H1 (cell line): Measurements from ENCODE around the gene DTWD1. TPM values are rescaled to one million over a fixed set of nuclear protein-coding genes. Genes with fewer than 3 reads are reported as not detected.

Experiments
- CTCF ChIA-PET: fragments of 300-600 bp; sonication (Branson Sonifier 250); formaldehyde crosslinking; loops from one replicate; lab custom pipeline; 2021; ENCODE audit not compliant: partially characterized antibody; lab: Charles Lee
- POLR2A ChIA-PET: fragments of 300-600 bp; sonication (Branson Sonifier 250); formaldehyde crosslinking; loops from one replicate; lab custom pipeline; 2021; ENCODE audit warnings: inconsistent platforms; ENCODE audit not compliant: partially characterized antibody; lab: Charles Lee
- DNase-seq, 2 experiments: peaks; one replicate each; pipeline versions ENCODE4 v3.0.0 to v3.0.0-alpha.2; 2010 to 2022; ENCODE audit warnings: low spot score in 2 of 2, low read depth in 1 of 2, mixed read lengths in 1 of 2
- FAIRE-seq: peaks from 2 replicates; lab custom pipeline; 2011; peaks lifted over from hg19 to GRCh38; lab: Jason Lieb, UNC
- H2AFZ ChIP-seq: 2 replicates; pipeline ENCODE4 v1.8.1; 2012; ENCODE audit warnings: low read length, inconsistent platforms
- H2AK5ac ChIP-seq: 2 replicates; pipeline ENCODE4 v1.6.1; 2013; ENCODE audit warnings: low read depth, low read length
- H2BK120ac ChIP-seq: replicated peaks from 2 replicates; pipeline ENCODE3; 2013; ENCODE audit warnings: low read depth, low read length, inconsistent platforms
- H2BK12ac ChIP-seq: 2 replicates; pipeline ENCODE4 v1.6.1; 2013; ENCODE audit warnings: low read depth, low read length
- H2BK15ac ChIP-seq: 2 replicates; pipeline ENCODE4 v1.6.1; 2013; ENCODE audit warnings: low read length
- H2BK20ac ChIP-seq: 2 replicates; pipeline ENCODE4 v1.6.1; 2013; ENCODE audit warnings: low read length
- H2BK5ac ChIP-seq: 2 replicates; pipeline ENCODE4 v1.6.1; 2013; ENCODE audit warnings: low read depth, low read length
- H3K14ac ChIP-seq: 2 replicates; pipeline ENCODE4 v1.6.1; 2013; ENCODE audit warnings: inconsistent platforms; ENCODE audit not compliant: insufficient read length
- H3K18ac ChIP-seq: 2 replicates; pipeline ENCODE4 v1.6.1; 2013; ENCODE audit warnings: low read length; ENCODE audit errors: extremely low read depth
- H3K23ac ChIP-seq: 2 replicates; pipeline ENCODE4 v1.6.1; 2013; ENCODE audit warnings: inconsistent platforms; ENCODE audit not compliant: insufficient read length
- H3K23me2 ChIP-seq: 2 replicates; pipeline ENCODE4 v1.6.1; 2013; ENCODE audit warnings: low read depth, low read length
- H3K27ac ChIP-seq: 2 replicates; pipeline ENCODE4 v1.6.1; 2011; ENCODE audit warnings: low read depth, low read length, inconsistent platforms
- H3K27me3 ChIP-seq, 4 experiments: replicated peaks in 1 of 4; 1 replicate in 1 of 4; 2 replicates in 3 of 4; pipeline versions ENCODE4 v1.6.1 to v1.8.1; 2011 to 2013; ENCODE audit warnings: low read length in 3 of 4, mild to moderate bottlenecking in 3 of 4, inconsistent platforms in 2 of 4, mixed read lengths in 2 of 4, moderate library complexity in 1 of 4; ENCODE audit not compliant: control insufficient read depth in 3 of 4, insufficient read depth in 3 of 4; ENCODE audit errors: extremely low read depth in 1 of 4
- H3K36me3 ChIP-seq, 4 experiments: 2 replicates each; pipeline versions ENCODE4 v1.6.1 to v1.8.1; 2011 to 2013; ENCODE audit warnings: mild to moderate bottlenecking in 4 of 4, low read length in 3 of 4, moderate library complexity in 2 of 4, control low read depth in 1 of 4, inconsistent platforms in 1 of 4; ENCODE audit not compliant: insufficient read depth in 4 of 4, control insufficient read depth in 2 of 4
- H3K4ac ChIP-seq: replicated peaks from 2 replicates; pipeline ENCODE3; 2013; ENCODE audit warnings: low read length, low read depth, mixed read lengths, inconsistent platforms; ENCODE audit not compliant: insufficient read length
- H3K4me1 ChIP-seq, 4 experiments: replicated peaks in 1 of 4; 1 replicate in 1 of 4; 2 replicates in 3 of 4; pipeline versions ENCODE4 v1.6.1 to v1.8.1; 2011 to 2013; ENCODE audit warnings: low read length in 3 of 4, inconsistent platforms in 2 of 4, mixed read lengths in 1 of 4; ENCODE audit not compliant: insufficient read depth in 4 of 4, control insufficient read depth in 3 of 4
- H3K4me2 ChIP-seq, 2 experiments: 2 replicates each; pipeline versions ENCODE4 v1.6.1 to v1.8.1; 2011 to 2013; ENCODE audit warnings: low read depth in 2 of 2, low read length in 2 of 2, control low read depth in 1 of 2, inconsistent platforms in 1 of 2, mild to moderate bottlenecking in 1 of 2; ENCODE audit not compliant: insufficient read depth in 1 of 2
- H3K4me3 ChIP-seq, 4 experiments: fragments of 200-600, 300-600 bp in 1 of 4; sonication (generic), shearing (Covaris generic), sonication (Bioruptor Twin) in 1 of 4; 2 replicates each; pipeline versions ENCODE4 v1.5.1 to v1.8.1; 2011 to 2016; ENCODE audit warnings: low read length in 4 of 4, low read depth in 3 of 4, control low read depth in 2 of 4, inconsistent platforms in 2 of 4, mild to moderate bottlenecking in 2 of 4, mixed read lengths in 1 of 4, moderate library complexity in 1 of 4; ENCODE audit not compliant: insufficient read depth in 2 of 4; ENCODE audit errors: extremely low read depth in 1 of 4
- H3K56ac ChIP-seq: replicated peaks from 2 replicates; pipeline ENCODE3; 2013; ENCODE audit warnings: low read depth, mild to moderate bottlenecking, mixed read lengths, low read length, inconsistent platforms; ENCODE audit not compliant: insufficient read length
- H3K79me1 ChIP-seq: 2 replicates; pipeline ENCODE4 v1.6.1; 2013; ENCODE audit warnings: low read depth, low read length, control low read depth
- H3K79me2 ChIP-seq, 2 experiments: 2 replicates each; pipeline versions ENCODE4 v1.6.1 to v1.8.1; 2012 to 2013; ENCODE audit warnings: low read length in 2 of 2, mild to moderate bottlenecking in 2 of 2, inconsistent platforms in 1 of 2; ENCODE audit not compliant: insufficient read depth in 2 of 2, control insufficient read depth in 1 of 2
- H3K9ac ChIP-seq, 4 experiments: replicated peaks in 1 of 4; 1 replicate in 1 of 4; 2 replicates in 3 of 4; pipeline versions ENCODE4 v1.6.1 to v1.8.1; 2011 to 2013; ENCODE audit warnings: low read depth in 3 of 4, low read length in 3 of 4, control low read depth in 2 of 4, mild to moderate bottlenecking in 2 of 4, moderate library complexity in 2 of 4, inconsistent platforms in 1 of 4; ENCODE audit errors: extremely low read depth in 1 of 4
- H3K9me3 ChIP-seq, 2 experiments: 2 replicates each; pipeline versions ENCODE4 v1.6.1 to v1.8.1; 2012 to 2013; ENCODE audit warnings: mild to moderate bottlenecking in 2 of 2, moderate library complexity in 2 of 2, control low read depth in 1 of 2, inconsistent platforms in 1 of 2, low read depth in 1 of 2, low read length in 1 of 2, mixed read lengths in 1 of 2; ENCODE audit not compliant: insufficient read depth in 2 of 2
- H4K20me1 ChIP-seq, 2 experiments: replicated peaks in 1 of 2; 2 replicates each; pipeline versions ENCODE3 to v1.8.1; 2011 to 2013; ENCODE audit warnings: inconsistent platforms in 2 of 2, low read length in 2 of 2, mild to moderate bottlenecking in 1 of 2; ENCODE audit not compliant: insufficient read depth in 2 of 2, control insufficient read depth in 1 of 2
- H4K5ac ChIP-seq: 2 replicates; pipeline ENCODE4 v1.6.1; 2013; ENCODE audit warnings: low read length, low read depth, mixed read lengths, inconsistent platforms; ENCODE audit not compliant: insufficient read length
- H4K8ac ChIP-seq: 2 replicates; pipeline ENCODE4 v1.8.0; 2013; ENCODE audit warnings: mild to moderate bottlenecking, moderate library complexity, low read length, inconsistent platforms; ENCODE audit not compliant: insufficient read depth; ENCODE audit errors: extremely low read depth
- H4K91ac ChIP-seq: replicated peaks from 2 replicates; pipeline ENCODE3; 2013; ENCODE audit warnings: low read length, mixed read lengths, inconsistent platforms; ENCODE audit not compliant: insufficient read length
- ASH2L ChIP-seq: fragments of 200-600, 300-600 bp; sonication (generic); IDR thresholded peaks from one replicate; pipeline ENCODE4 v1.7.1; 2017; ENCODE audit warnings: low read length
- CBX5 ChIP-seq: fragments of 300-800, 300-1000 bp; sonication (generic); IDR thresholded peaks from 2 replicates; pipeline ENCODE4 v1.7.1; 2016; ENCODE audit warnings: antibody characterized with exemption, low read length, low read depth
- EZH2 ChIP-seq: fragments of 200-600 bp; sonication (generic); IDR thresholded peaks from 2 replicates; pipeline ENCODE4 v1.7.1; 2012; ENCODE audit warnings: low read depth, mild to moderate bottlenecking, moderate library complexity, low read length, inconsistent platforms; ENCODE audit not compliant: severe bottlenecking
- FOSL1 ChIP-seq: IDR thresholded peaks from 2 replicates; pipeline ENCODE4 v1.6.1; 2011; ENCODE audit warnings: mild to moderate bottlenecking, low read depth, low read length, moderate library complexity; ENCODE audit not compliant: insufficient read depth
- GABPA ChIP-seq: IDR thresholded peaks from 2 replicates; pipeline ENCODE4 v1.6.1; 2011; ENCODE audit warnings: mild to moderate bottlenecking, low read length, moderate library complexity, borderline replicate concordance; ENCODE audit not compliant: insufficient read depth
- KDM4A ChIP-seq: IDR thresholded peaks from one replicate; pipeline ENCODE4 v1.7.1; 2012; ENCODE audit warnings: low read depth, mild to moderate bottlenecking, moderate library complexity, low read length, inconsistent platforms; ENCODE audit not compliant: severe bottlenecking
- POLR2AphosphoS5 ChIP-seq: IDR thresholded peaks from 2 replicates; pipeline ENCODE4 v1.6.1; 2011; ENCODE audit warnings: low read depth, low read length
- POU5F1 ChIP-seq: IDR thresholded peaks from 2 replicates; pipeline ENCODE4 v1.6.1; 2011; ENCODE audit warnings: low read depth, mild to moderate bottlenecking, low read length, moderate library complexity
- RXRA ChIP-seq: IDR thresholded peaks from 2 replicates; pipeline ENCODE4 v1.6.1; 2011; ENCODE audit warnings: low read depth, mild to moderate bottlenecking, low read length, moderate library complexity; ENCODE audit not compliant: insufficient read depth
- TBP ChIP-seq: IDR thresholded peaks from 2 replicates; pipeline ENCODE4 v1.6.1; 2011; ENCODE audit warnings: low read depth, low read length, improper control_type of control experiment
- WGBS, 2 experiments: shearing (Covaris generic) in 1 of 2; methylation state at CpG; one replicate each; pipeline versions ENCODE4 v1.1.6 to v1.1.7; 2013 to 2015; ENCODE audit warnings: low lambda C conversion rate in 2 of 2, mixed read lengths in 2 of 2, inconsistent platforms in 1 of 2, low coverage in 1 of 2, missing lambda C conversion rate in 1 of 2; ENCODE audit not compliant: insufficient replicate concordance in 2 of 2, insufficient coverage in 1 of 2, insufficient read length in 1 of 2; ENCODE audit errors: extremely low coverage in 1 of 2, missing lambda C conversion rate in 1 of 2; 5-methylcytosine and 5-hydroxymethylcytosine counted together
- polyA plus RNA-seq, 7 experiments: library from polyadenylated mRNA; depleted of rRNA in 3 of 7; stranded (reverse) in 5 of 7; unstranded in 2 of 7; fragments of >200 nt in 5 of 7; fragments of 200-250 nt in 2 of 7; gene quantifications; 1 replicate in 5 of 7; 2 replicates in 1 of 7; 4 replicates in 1 of 7; pipeline versions ENCODE4 v1.2.1 to v1.2.3, GENCODE V29; 2011 to 2013; ENCODE audit warnings: missing spikeins in 2 of 7, mixed read lengths in 2 of 7
- total RNA-seq: library from RNA; stranded (reverse); fragmentation: NEBNext Ultra II Directional; extraction: Animal tissue kit (Norgen Biotek cat#: 25700); gene quantifications from 2 replicates; pipeline ENCODE4 v1.2.1, GENCODE V29; 2021

The DTWD1 gene
- total and polyA plus RNA-seq, 2 of the 8 experiments (the other 6 are each of a cell fraction or from before 2014, with no cell fraction given), result 10.4 to 32.4 TPM

- no peak for FAIRE-seq
- no peak overlapping the region for H2BK12ac ChIP-seq
Measured at GRCh38 chr15:49605588-49605987, 15.3 kb upstream of the DTWD1 start.

More at GRCh38 chr15:49605588-49605987, 15.3 kb upstream of the DTWD1 start:
- no peaks in the 10 kb centered on the region for H3K79me2 ChIP-seq
- H2BK20ac ChIP-seq, result no peak overlapping the region
- no peak overlapping the region for H4K91ac ChIP-seq
- no peak overlapping the region for H3K4me3 ChIP-seq
- no peak overlapping the region for H2BK5ac ChIP-seq
- H3K9me3 ChIP-seq, result no peaks in the 10 kb centered on the region
- H3K23me2 ChIP-seq, result no peaks in the 10 kb centered on the region; the same call in 1 of the 2 replicates
- no peak overlapping the region for H3K23ac ChIP-seq
- no peak overlapping the region for H3K4me2 ChIP-seq
- H2AK5ac ChIP-seq, result no peak overlapping the region
- TF ChIP-seq KDM4A (no peak), FOSL1 (no peak), POU5F1 (no peak), POLR2AphosphoS5 (no peak), TBP (no peak), RXRA (no peak), ASH2L (no peak), GABPA (no peak), CBX5 (no peak), EZH2 (no peak)
- no peaks in the 10 kb centered on the region for H4K20me1 ChIP-seq
- H3K79me1 ChIP-seq, result no peaks in the 10 kb centered on the region
- WGBS, 2 experiments, result 90% methylated on average over 2 of the region's 2 CpGs; no CpG with 5 or more reads in 1 of the 2 experiments
- H3K14ac ChIP-seq, result no peak overlapping the region
- no peaks in the 10 kb centered on the region for H3K4me1 ChIP-seq
- H2BK120ac ChIP-seq, result no peak overlapping the region
- H4K5ac ChIP-seq, result no peak overlapping the region
- H3K56ac ChIP-seq, result no peak overlapping the region
- no peak overlapping the region for H3K27ac ChIP-seq
- H4K8ac ChIP-seq, result no peak overlapping the region
- no peak overlapping the region for H3K9ac ChIP-seq
- no peak overlapping the region for H3K4ac ChIP-seq
- no peaks in the 10 kb centered on the region for H3K36me3 ChIP-seq
- no peaks in the 10 kb centered on the region for H3K27me3 ChIP-seq
- CTCF ChIA-PET, result interaction anchor here (1.6 kb wide), 1 partner anchor 135 kb away, joined by 5 read pairs; no protein-coding TSS in a partner anchor
- no peak overlapping the region for H2BK15ac ChIP-seq
- no peak overlapping the region for H3K18ac ChIP-seq
- POLR2A ChIA-PET, result no interaction called here
- no peak for DNase-seq
- no peak overlapping the region for H2AFZ ChIP-seq
